Activated T-cell treated with anti-CD3 and anti-CD28 coated beads, Interleukin-2, amount 50 U/mL, for 4 hours (primary cell): ENCODE results near the gene NKAIN2. TPM values are rescaled to one million over a fixed set of nuclear protein-coding genes. Genes with fewer than 3 reads are reported as not detected.

Experiments
- ATAC-seq, 2 donors: fragments of 200-7000 bp; cut with Tn5 transposase; one replicate each; pipeline ENCODE4 v1.10.0; 2021
- DNase-seq: peaks from one replicate; pipeline ENCODE4 v3.0.0-alpha.2; 2020
- H3K27me3 Mint-ChIP-seq: one replicate; pipeline ENCODE4 v1.8.0; 2021; ENCODE audit warnings: low read depth, mixed read lengths
- H3K36me3 Mint-ChIP-seq: one replicate; pipeline ENCODE4 v1.8.0; 2022; ENCODE audit warnings: mixed read lengths; ENCODE audit not compliant: insufficient read depth
- H3K4me1 Mint-ChIP-seq: one replicate; pipeline ENCODE4 v1.8.0; 2021; ENCODE audit warnings: low read depth, mixed read lengths
- H3K4me3 Mint-ChIP-seq: one replicate; pipeline ENCODE4 v1.8.0; 2021; ENCODE audit warnings: mild to moderate bottlenecking, moderate library complexity, mixed read lengths
- H3K9me3 Mint-ChIP-seq: one replicate; pipeline ENCODE4 v1.8.0; 2021; ENCODE audit warnings: mixed read lengths
- total RNA-seq, 3 donors: library from RNA; stranded (reverse); gene quantifications; one replicate each; pipeline ENCODE4 v1.2.1, GENCODE V29; 2021

Gene NKAIN2
- total RNA-seq, result not detected

- no peaks in the 10 kb centered on the region for H3K36me3 Mint-ChIP-seq
- peaks cover 10% of the 10 kb centered on the region for H3K4me1 Mint-ChIP-seq
- H3K27me3 Mint-ChIP-seq, result peaks cover 41% of the 10 kb centered on the region
- H3K4me3 Mint-ChIP-seq, result peak within 1 kb of the TSS; percentile 62
- DNase-seq (no peak), ATAC-seq (peak; percentile 16 to 49)
- no peaks in the 10 kb centered on the region for H3K9me3 Mint-ChIP-seq
Measured at GRCh38 chr6:123803504-123804013, at the start of gene NKAIN2. NKAIN2 (plus strand) TSS chr6:123803865.

DNA sequence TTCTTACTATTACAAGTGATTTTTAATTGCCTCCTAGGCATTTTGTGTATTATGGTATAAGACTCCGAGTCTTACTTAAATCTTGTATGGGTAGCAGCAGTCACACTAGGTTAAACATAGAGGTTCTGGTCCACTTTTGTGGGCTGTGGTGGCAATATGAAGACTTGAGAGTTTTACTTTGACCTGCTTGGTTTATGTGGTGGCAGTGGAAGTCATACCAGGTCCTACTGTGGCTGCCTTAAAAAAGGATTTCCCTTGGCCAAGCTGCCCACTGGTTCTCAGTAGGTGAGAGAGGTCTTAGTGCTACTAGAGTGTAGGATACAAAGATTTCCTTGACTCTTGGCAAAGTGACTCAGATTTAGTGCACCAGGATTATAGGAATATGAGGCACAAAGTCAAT, 44.2 kb upstream of the NKAIN2 start:
- ATAC-seq (no peak), DNase-seq (no peak)
- Mint-ChIP-seq H3K9me3 (no peaks in the 10 kb centered on the region), H3K27me3 (no peaks in the 10 kb centered on the region), H3K4me3 (no peak overlapping the region), H3K4me1 (no peaks in the 10 kb centered on the region), H3K36me3 (no peaks in the 10 kb centered on the region)

DNA sequence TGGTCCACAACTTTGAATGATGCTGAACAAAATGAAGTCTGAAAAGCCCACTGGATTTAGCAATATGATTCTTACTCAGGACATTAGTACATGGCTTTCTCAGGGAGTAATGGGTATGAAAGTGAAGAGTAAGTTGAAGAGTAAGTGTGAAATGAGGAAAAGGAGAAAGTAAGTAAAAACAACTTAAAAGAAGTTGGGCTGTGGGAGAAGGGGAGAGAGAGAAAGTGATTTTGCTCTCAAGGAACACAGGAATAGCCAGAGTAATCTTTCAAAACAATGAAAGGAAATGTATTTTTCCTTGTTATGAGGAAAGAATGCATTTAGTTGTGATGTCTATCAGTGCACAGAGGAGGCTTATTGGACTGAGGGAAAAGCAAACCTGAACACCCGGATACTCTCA, 39.8 kb upstream of the NKAIN2 start:
- no peaks in the 10 kb centered on the region for H3K4me1 Mint-ChIP-seq
- no peaks in the 10 kb centered on the region for H3K36me3 Mint-ChIP-seq
- H3K27me3 Mint-ChIP-seq, result no peaks in the 10 kb centered on the region
- H3K4me3 Mint-ChIP-seq, result no peak overlapping the region
- DNase-seq, result no peak
- H3K9me3 Mint-ChIP-seq, result no peaks in the 10 kb centered on the region
- no peak for ATAC-seq

GRCh38 chr6:123764722-123765121, 38.9 kb upstream of the NKAIN2 start:
- DNase-seq (no peak), ATAC-seq (no peak)
- Mint-ChIP-seq H3K27me3 (no peaks in the 10 kb centered on the region), H3K4me1 (no peaks in the 10 kb centered on the region), H3K36me3 (no peaks in the 10 kb centered on the region), H3K9me3 (no peaks in the 10 kb centered on the region), H3K4me3 (no peak overlapping the region)

GRCh38 chr6:123768921-123769320, 34.7 kb upstream of the NKAIN2 start:
- no peaks in the 10 kb centered on the region for H3K36me3 Mint-ChIP-seq
- H3K4me1 Mint-ChIP-seq, result no peaks in the 10 kb centered on the region
- no peak for ATAC-seq
- no peak overlapping the region for H3K4me3 Mint-ChIP-seq
- H3K9me3 Mint-ChIP-seq, result no peaks in the 10 kb centered on the region
- H3K27me3 Mint-ChIP-seq, result no peaks in the 10 kb centered on the region
- DNase-seq, result no peak

DNA sequence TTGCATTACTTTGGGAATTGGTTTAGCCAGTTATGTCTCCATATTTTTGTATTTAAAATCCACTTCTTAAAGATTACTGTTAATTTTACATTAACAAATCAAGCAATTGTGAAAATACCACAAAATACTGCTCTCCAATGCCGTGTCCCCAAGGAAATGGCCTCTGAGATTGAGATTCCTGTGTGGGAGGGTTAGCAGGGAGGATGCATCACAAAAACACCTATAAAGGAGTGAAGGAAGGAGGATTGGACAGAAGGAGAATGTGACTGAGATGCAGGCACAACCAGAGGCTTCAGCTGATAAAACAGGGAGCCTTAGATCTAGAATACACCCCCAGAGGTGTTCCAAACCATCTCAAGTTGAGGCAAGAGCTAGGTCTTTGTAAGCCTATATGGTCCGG, 34.2 kb upstream of the NKAIN2 start:
- ATAC-seq (no peak), DNase-seq (no peak)
- Mint-ChIP-seq H3K36me3 (no peaks in the 10 kb centered on the region), H3K9me3 (no peaks in the 10 kb centered on the region), H3K27me3 (no peaks in the 10 kb centered on the region), H3K4me1 (no peaks in the 10 kb centered on the region), H3K4me3 (no peak overlapping the region)

DNA sequence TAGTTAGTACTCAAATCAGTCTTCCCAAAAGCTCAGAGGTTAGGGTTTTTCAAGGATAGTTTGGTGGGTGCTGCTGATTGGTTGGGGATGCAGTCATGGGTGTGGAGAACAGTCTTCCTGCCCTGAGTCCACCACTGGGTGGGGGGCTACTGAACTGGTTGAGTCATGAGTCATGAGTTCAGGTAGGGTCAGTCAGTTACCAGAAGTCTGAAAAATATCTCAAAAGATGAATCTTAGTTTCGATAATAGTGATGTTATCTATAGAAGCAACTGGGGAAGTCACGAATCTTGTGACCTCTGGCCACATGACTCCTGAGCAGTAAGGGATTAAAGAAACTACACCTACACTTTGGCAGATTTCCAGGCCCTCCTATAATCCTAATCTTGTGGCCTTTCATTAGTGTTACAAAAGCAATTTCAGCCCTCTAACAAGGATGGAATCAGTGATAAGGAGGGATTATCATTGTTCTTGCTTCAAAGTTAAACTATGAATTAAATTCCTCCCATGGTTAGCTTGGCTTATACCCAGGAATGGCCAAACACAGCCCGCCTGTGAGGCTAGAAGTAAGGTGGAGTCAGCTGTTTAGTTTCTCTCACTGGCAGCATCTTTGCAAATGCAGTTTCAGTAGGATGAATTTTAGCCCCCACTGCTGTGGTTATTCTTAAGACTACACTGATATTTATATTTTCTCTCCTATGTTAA, 33.3 kb upstream of the NKAIN2 start:
- H3K4me3 Mint-ChIP-seq, result no peak overlapping the region
- ATAC-seq, result no peak
- no peaks in the 10 kb centered on the region for H3K9me3 Mint-ChIP-seq
- H3K36me3 Mint-ChIP-seq, result no peaks in the 10 kb centered on the region
- DNase-seq, result no peak
- no peaks in the 10 kb centered on the region for H3K4me1 Mint-ChIP-seq
- no peaks in the 10 kb centered on the region for H3K27me3 Mint-ChIP-seq

- Mint-ChIP-seq H3K36me3 (no peaks in the 10 kb centered on the region), H3K4me1 (no peaks in the 10 kb centered on the region), H3K9me3 (no peaks in the 10 kb centered on the region), H3K4me3 (no peak overlapping the region), H3K27me3 (no peaks in the 10 kb centered on the region)
- ATAC-seq (no peak), DNase-seq (no peak)
Measured at GRCh38 chr6:123771126-123771525, 32.5 kb upstream of the NKAIN2 start.

GRCh38 chr6:123777563-123777962, 26.1 kb upstream of the NKAIN2 start:
- Mint-ChIP-seq H3K9me3 (no peaks in the 10 kb centered on the region), H3K27me3 (no peaks in the 10 kb centered on the region), H3K4me3 (no peak overlapping the region), H3K36me3 (no peaks in the 10 kb centered on the region), H3K4me1 (no peaks in the 10 kb centered on the region)
- ATAC-seq, result no peak
- DNase-seq, result no peak

DNA sequence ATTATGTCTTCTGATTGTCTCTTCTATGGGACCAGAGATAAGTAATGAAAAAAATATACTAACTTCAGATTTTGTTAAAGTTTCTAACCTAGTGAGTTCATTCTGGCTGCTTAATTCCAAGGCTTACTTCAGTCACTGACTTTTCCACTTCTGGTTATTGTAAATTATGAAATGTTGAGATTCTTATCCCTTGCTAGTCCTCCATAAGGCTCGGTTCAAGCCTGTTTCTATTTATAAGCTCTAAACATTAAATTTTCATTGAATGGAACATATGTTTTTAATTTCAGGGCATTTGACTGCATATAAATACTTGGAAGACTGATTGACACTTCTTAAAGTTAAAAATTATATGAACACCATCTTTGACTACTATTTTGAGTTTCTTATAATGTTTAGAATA, 23.6 kb upstream of the NKAIN2 start:
- H3K9me3 Mint-ChIP-seq, result no peaks in the 10 kb centered on the region
- ATAC-seq (no peak), DNase-seq (no peak)
- no peak overlapping the region for H3K4me3 Mint-ChIP-seq
- no peaks in the 10 kb centered on the region for H3K36me3 Mint-ChIP-seq
- H3K4me1 Mint-ChIP-seq, result no peaks in the 10 kb centered on the region
- H3K27me3 Mint-ChIP-seq, result no peaks in the 10 kb centered on the region

DNA sequence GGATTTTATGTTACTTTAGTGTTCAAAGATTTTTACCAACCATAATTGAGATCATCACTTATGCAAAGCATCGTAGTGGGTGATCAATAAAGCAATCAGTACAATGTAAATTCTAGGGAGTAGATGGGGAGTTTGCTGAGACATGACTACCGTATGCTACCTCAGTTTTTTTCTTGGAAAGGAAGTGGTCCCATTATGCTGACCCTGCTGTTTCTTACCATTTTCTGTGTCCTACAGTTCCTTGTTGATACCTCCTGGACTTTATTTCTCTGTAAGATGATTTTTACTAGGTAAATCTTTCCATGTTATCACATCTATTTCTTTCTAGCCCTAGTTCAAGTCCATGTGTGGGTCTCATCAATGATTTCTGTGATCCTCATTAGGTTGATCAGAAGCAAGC, 19.3 kb upstream of the NKAIN2 start:
- no peaks in the 10 kb centered on the region for H3K4me1 Mint-ChIP-seq
- H3K27me3 Mint-ChIP-seq, result no peaks in the 10 kb centered on the region

GRCh38 chr6:123785039-123785438, 18.6 kb upstream of the NKAIN2 start:
- H3K4me1 Mint-ChIP-seq, result no peaks in the 10 kb centered on the region
- H3K4me3 Mint-ChIP-seq, result no peak overlapping the region
- ATAC-seq (no peak), DNase-seq (no peak)
- H3K36me3 Mint-ChIP-seq, result no peaks in the 10 kb centered on the region
- H3K9me3 Mint-ChIP-seq, result no peaks in the 10 kb centered on the region
- H3K27me3 Mint-ChIP-seq, result no peaks in the 10 kb centered on the region

More for the DNA sequence above, 19.3 kb upstream of the NKAIN2 start:
- H3K4me3 Mint-ChIP-seq, result no peak overlapping the region
- DNase-seq (no peak), ATAC-seq (no peak)
- H3K9me3 Mint-ChIP-seq, result no peaks in the 10 kb centered on the region
- H3K36me3 Mint-ChIP-seq, result no peaks in the 10 kb centered on the region

- no peak overlapping the region for H3K4me3 Mint-ChIP-seq
- H3K27me3 Mint-ChIP-seq, result peaks cover 2% of the 10 kb centered on the region
- ATAC-seq, result no peak
- H3K4me1 Mint-ChIP-seq, result no peaks in the 10 kb centered on the region
- DNase-seq, result no peak
- no peaks in the 10 kb centered on the region for H3K36me3 Mint-ChIP-seq
- H3K9me3 Mint-ChIP-seq, result no peaks in the 10 kb centered on the region
Measured at GRCh38 chr6:123788319-123788718, 15.3 kb upstream of the NKAIN2 start.

GRCh38 chr6:123794190-123794589, 9.5 kb upstream of the NKAIN2 start:
- peaks cover 2% of the 10 kb centered on the region for H3K27me3 Mint-ChIP-seq
- no peak overlapping the region for H3K4me3 Mint-ChIP-seq
- no peaks in the 10 kb centered on the region for H3K4me1 Mint-ChIP-seq
- DNase-seq, result no peak
- H3K36me3 Mint-ChIP-seq, result no peaks in the 10 kb centered on the region
- no peak for ATAC-seq
- no peaks in the 10 kb centered on the region for H3K9me3 Mint-ChIP-seq

DNA sequence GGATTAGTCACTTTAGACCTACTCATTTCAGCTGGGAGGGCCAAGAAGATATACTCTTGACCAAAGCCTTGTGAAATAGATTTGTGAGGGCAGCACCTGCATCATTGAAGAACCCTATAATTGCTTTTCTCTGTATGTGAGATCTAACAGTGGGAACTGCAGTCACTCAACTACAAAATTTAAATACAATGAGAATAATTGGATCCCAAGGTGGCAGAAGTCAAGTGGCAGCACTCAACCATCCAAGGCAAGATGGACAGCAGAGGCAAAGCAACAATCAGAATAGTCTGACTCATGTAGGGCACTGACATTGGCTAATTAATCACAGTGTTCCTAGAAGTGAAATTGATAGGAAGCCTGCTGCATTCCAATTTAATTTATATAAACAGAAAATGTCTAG, 8.9 kb upstream of the NKAIN2 start:
- H3K27me3 Mint-ChIP-seq, result peaks cover 2% of the 10 kb centered on the region
- H3K4me3 Mint-ChIP-seq, result no peak overlapping the region
- ATAC-seq, result no peak
- H3K4me1 Mint-ChIP-seq, result no peaks in the 10 kb centered on the region
- H3K36me3 Mint-ChIP-seq, result no peaks in the 10 kb centered on the region
- no peak for DNase-seq
- H3K9me3 Mint-ChIP-seq, result no peaks in the 10 kb centered on the region
